PC-9 (cell line): ENCODE data around the gene PCP4. TPM values are rescaled to one million over a fixed set of nuclear protein-coding genes. Genes with fewer than 3 reads are reported as not detected.

Source experiments
- BruUV-seq: library from RNA; stranded (reverse); fragments of 400-500 nt; replicated peaks from 2 replicates; lab custom pipeline; 2021; lab: Mats Ljungman, UMichigan
- CTCF ChIA-PET: fragments of 300-600 bp; sonication (Branson Sonifier 250); formaldehyde crosslinking; loops from one replicate; lab custom pipeline; 2022; ENCODE audit warnings: antibody characterized with exemption; lab: Charles Lee
- POLR2A ChIA-PET: fragments of 300-600 bp; sonication (Branson Sonifier 250); formaldehyde crosslinking; loops from one replicate; lab custom pipeline; 2022; ENCODE audit warnings: antibody characterized with exemption; ENCODE audit not compliant: unreplicated experiment; lab: Charles Lee
- DNase-seq, 2 experiments: peaks; one replicate each; pipeline versions ENCODE4 v3.0.0 to v3.0.0-alpha.2; 2015 to 2022; ENCODE audit warnings: mixed read lengths in 1 of 2
- H2AFZ ChIP-seq: fragments of 200-600 bp; sonication (generic); 2 replicates; pipeline ENCODE4 v1.8.1; 2017; ENCODE audit warnings: antibody characterized with exemption
- H3F3A ChIP-seq: fragments of 200-600 bp; sonication (generic); 2 replicates; pipeline ENCODE4 v1.8.1; 2017; ENCODE audit warnings: antibody characterized with exemption, mild to moderate bottlenecking, low read depth; ENCODE audit not compliant: insufficient read depth
- H3K27ac ChIP-seq: fragments of 200-600 bp; sonication (generic); 2 replicates; pipeline ENCODE4 v1.6.1; 2016; ENCODE audit warnings: mixed run types
- H3K27me3 ChIP-seq: fragments of 200-600 bp; sonication (generic); 2 replicates; pipeline ENCODE4 v1.6.1; 2016; ENCODE audit warnings: low read depth, mixed run types; ENCODE audit not compliant: insufficient read depth
- H3K36me3 ChIP-seq: fragments of 200-600 bp; sonication (generic); 2 replicates; pipeline ENCODE4 v1.6.1; 2016; ENCODE audit warnings: low read depth, mixed run types
- H3K4me1 ChIP-seq: fragments of 200-600 bp; sonication (generic); replicated peaks from 2 replicates; pipeline ENCODE4 v1.6.1; 2016; ENCODE audit warnings: mixed run types; ENCODE audit not compliant: insufficient read depth
- H3K4me2 ChIP-seq: fragments of 200-600 bp; sonication (generic); 2 replicates; pipeline ENCODE4 v1.6.1; 2017; ENCODE audit warnings: mixed run types
- H3K4me3 ChIP-seq: fragments of 200-600 bp; sonication (generic); 2 replicates; pipeline ENCODE4 v1.6.1; 2016; ENCODE audit warnings: mixed run types
- H3K79me2 ChIP-seq: fragments of 200-600 bp; sonication (generic); 2 replicates; pipeline ENCODE4 v1.6.1; 2017; ENCODE audit warnings: low read depth, mixed run types
- H3K9me2 ChIP-seq: fragments of 200-600 bp; sonication (generic); 2 replicates; pipeline ENCODE4 v1.8.1; 2017; ENCODE audit warnings: mild to moderate bottlenecking; ENCODE audit not compliant: insufficient read depth
- H3K9me3 ChIP-seq: fragments of 200-600 bp; sonication (generic); 2 replicates; pipeline ENCODE4 v1.8.1; 2016; ENCODE audit warnings: low read depth; ENCODE audit not compliant: insufficient read depth
- H4K20me1 ChIP-seq: fragments of 200-600 bp; sonication (generic); 2 replicates; pipeline ENCODE4 v1.8.1; 2017; ENCODE audit not compliant: insufficient read depth
- CTCF ChIP-seq: fragments of 200-600 bp; sonication (generic); conservative IDR thresholded peaks from 2 replicates; pipeline ENCODE4 v1.6.1; 2017; ENCODE audit warnings: mixed run types, antibody characterized with exemption, mild to moderate bottlenecking, moderate library complexity
- EZH2 ChIP-seq: fragments of 200-600 bp; sonication (generic); IDR thresholded peaks from 2 replicates; pipeline ENCODE4 v1.8.0; 2017; ENCODE audit warnings: antibody characterized with exemption, low read depth
- intact Hi-C: fragments of 100-400 bp; cut with micrococcal nuclease; formaldehyde crosslinking; loops from one replicate; pipeline ENCODE4 v1.10.0; 2022; ENCODE audit not compliant: unreplicated experiment
- total RNA-seq: library from RNA; stranded (reverse); gene quantifications from 2 replicates; pipeline ENCODE4 v1.2.3, GENCODE V29; 2021

Gene PCP4
- total RNA-seq, 1 experiment from 2014 or later, result not detected

- POLR2A ChIA-PET, result no interaction called here
- H3K9me2 ChIP-seq, result no peaks in the 10 kb centered on the region
- no peaks in the 10 kb centered on the region for H4K20me1 ChIP-seq
- no peak overlapping the region for H3K4me2 ChIP-seq
- CTCF ChIA-PET, result no interaction called here
- no peak overlapping the region for H3K27ac ChIP-seq
- intact Hi-C loops, result no loop called here
- no peaks in the 10 kb centered on the region for H3K79me2 ChIP-seq
- BruUV-seq, result no TSS peak
- no peak for TF ChIP-seq CTCF
- no peak for TF ChIP-seq EZH2
- no peaks in the 10 kb centered on the region for H3K36me3 ChIP-seq
- H3F3A ChIP-seq, result no peaks in the 10 kb centered on the region
- H3K4me1 ChIP-seq, result no peaks in the 10 kb centered on the region
- no peaks in the 10 kb centered on the region for H3K9me3 ChIP-seq
- no peak overlapping the region for H3K4me3 ChIP-seq
- peaks cover 12% of the 10 kb centered on the region for H3K27me3 ChIP-seq
- no peak for DNase-seq
- no peak overlapping the region for H2AFZ ChIP-seq
Observed at GRCh38 chr21:39927304-39927886, 60.2 kb downstream of the PCP4 start.

GRCh38 chr21:39932335-39932734 is 65.1 kb downstream of the PCP4 start:
- H3K27me3 ChIP-seq, result peaks cover 9% of the 10 kb centered on the region
- no peak overlapping the region for H2AFZ ChIP-seq
- no peaks in the 10 kb centered on the region for H3K9me2 ChIP-seq
- ChIA-PET POLR2A (no interaction called here), CTCF (no interaction called here)
- no peak for DNase-seq
- H3F3A ChIP-seq, result no peaks in the 10 kb centered on the region
- no peaks in the 10 kb centered on the region for H3K9me3 ChIP-seq
- no peaks in the 10 kb centered on the region for H4K20me1 ChIP-seq
- no peaks in the 10 kb centered on the region for H3K4me1 ChIP-seq
- no peaks in the 10 kb centered on the region for H3K79me2 ChIP-seq
- no peak overlapping the region for H3K4me2 ChIP-seq
- no peak overlapping the region for H3K27ac ChIP-seq
- no peaks in the 10 kb centered on the region for H3K36me3 ChIP-seq
- no peak overlapping the region for H3K4me3 ChIP-seq
- no peak for TF ChIP-seq CTCF
- TF ChIP-seq EZH2, result no peak
- no TSS peak for BruUV-seq
- intact Hi-C loops, result no loop called here

- intact Hi-C loops, result no loop called here
- H3F3A ChIP-seq, result no peaks in the 10 kb centered on the region
- H4K20me1 ChIP-seq, result no peaks in the 10 kb centered on the region
- H3K79me2 ChIP-seq, result no peaks in the 10 kb centered on the region
- no TSS peak for BruUV-seq
- DNase-seq, result no peak
- ChIA-PET POLR2A (no interaction called here), CTCF (no interaction called here)
- H3K36me3 ChIP-seq, result no peaks in the 10 kb centered on the region
- no peak overlapping the region for H3K4me2 ChIP-seq
- H3K9me2 ChIP-seq, result no peaks in the 10 kb centered on the region
- no peak overlapping the region for H3K4me3 ChIP-seq
- TF ChIP-seq EZH2 (no peak), CTCF (no peak)
- no peaks in the 10 kb centered on the region for H3K9me3 ChIP-seq
- H3K4me1 ChIP-seq, result no peaks in the 10 kb centered on the region
- H3K27me3 ChIP-seq, result peaks cover 6% of the 10 kb centered on the region
- H3K27ac ChIP-seq, result no peak overlapping the region
- H2AFZ ChIP-seq, result no peak overlapping the region
Observed at GRCh38 chr21:39934895-39935294, 67.7 kb downstream of the PCP4 start.
